SK-N-SH treated with all-trans-retinoic acid at 6 μM for 48 hours (cell line): ENCODE measurements around the gene TRAIP.

Source experiments
- ATAC-seq: fragments of 200-7000 bp; cut with Tn5 transposase; 3 replicates; pipeline ENCODE4 v1.9.1; 2020; ENCODE audit warnings: mild to moderate bottlenecking, moderate library complexity
- CSDC2 ChIP-seq: fragments of 250-450 bp; sonication (Bioruptor Pico); IDR thresholded peaks from 2 replicates; pipeline ENCODE4 v1.5.0; 2020; ENCODE audit warnings: mild to moderate bottlenecking, moderate library complexity
- ESRRG ChIP-seq: fragments of 250-450 bp; sonication (Bioruptor Pico); IDR thresholded peaks from 2 replicates; pipeline ENCODE4 v1.6.1; 2021; ENCODE audit warnings: mild to moderate bottlenecking
- GLIS3 ChIP-seq: fragments of 250-450 bp; sonication (Bioruptor Pico); IDR thresholded peaks from 2 replicates; pipeline ENCODE4 v1.5.0; 2020; ENCODE audit warnings: mild to moderate bottlenecking, moderate library complexity
- ISL1 ChIP-seq: fragments of 250-450 bp; sonication (Bioruptor Pico); IDR thresholded peaks from 2 replicates; pipeline ENCODE4 v2.1.2; 2022; ENCODE audit warnings: mild to moderate bottlenecking, moderate library complexity
- OSR1 ChIP-seq: fragments of 250-450 bp; sonication (Bioruptor Pico); IDR thresholded peaks from 2 replicates; pipeline ENCODE4 v1.8.0; 2022; ENCODE audit warnings: moderate library complexity, mild to moderate bottlenecking, inconsistent platforms
- PPARA ChIP-seq: fragments of 250-450 bp; sonication (Bioruptor Pico); IDR thresholded peaks from 2 replicates; pipeline ENCODE4 v1.5.0; 2020; ENCODE audit warnings: mild to moderate bottlenecking, borderline replicate concordance
- RARB ChIP-seq: fragments of 250-450 bp; sonication (Bioruptor Pico); IDR thresholded peaks from 2 replicates; pipeline ENCODE4 v1.8.0; 2021; ENCODE audit warnings: mild to moderate bottlenecking, moderate library complexity
- SNAI2 ChIP-seq: fragments of 250-450 bp; sonication (Bioruptor Pico); IDR thresholded peaks from 2 replicates; pipeline ENCODE4 v1.5.0; 2020; ENCODE audit warnings: mild to moderate bottlenecking, moderate library complexity
- TCF4 ChIP-seq: fragments of 250-450 bp; sonication (Bioruptor Pico); IDR thresholded peaks from 2 replicates; pipeline ENCODE4 v1.8.0; 2021; ENCODE audit warnings: mild to moderate bottlenecking, moderate library complexity, borderline replicate concordance
- TOX ChIP-seq: fragments of 250-450 bp; sonication (Bioruptor Pico); IDR thresholded peaks from 2 replicates; pipeline ENCODE4 v1.8.0; 2021; ENCODE audit warnings: mild to moderate bottlenecking, moderate library complexity, borderline replicate concordance
- ZFP30 ChIP-seq: fragments of 450-650 bp; formaldehyde crosslinking; IDR thresholded peaks from 2 replicates; pipeline ENCODE4 v1.5.0; 2022; ENCODE audit warnings: mild to moderate bottlenecking, moderate library complexity
- ZNF565 ChIP-seq: fragments of 450-650 bp; formaldehyde crosslinking; conservative IDR thresholded peaks from 2 replicates; pipeline ENCODE4 v1.5.0; 2020; ENCODE audit warnings: low read depth, mild to moderate bottlenecking, moderate library complexity
- ZNF8 ChIP-seq: fragments of 450-650 bp; formaldehyde crosslinking; IDR thresholded peaks from 2 replicates; pipeline ENCODE4 v1.5.0; 2020; ENCODE audit warnings: mild to moderate bottlenecking, moderate library complexity
- TF ChIP-seq, protein P1 (sequence below): fragments of 250-450 bp; sonication (Bioruptor Pico); IDR thresholded peaks from 2 replicates; pipeline ENCODE4 v1.5.1; 2021; ENCODE audit warnings: mild to moderate bottlenecking, moderate library complexity
- TF ChIP-seq, protein P2 (sequence below): fragments of 250-450 bp; sonication (Bioruptor Pico); IDR thresholded peaks from 2 replicates; pipeline ENCODE4 v1.8.0; 2021; ENCODE audit warnings: low read depth, mild to moderate bottlenecking, moderate library complexity, borderline replicate concordance
- TF ChIP-seq, protein P3 (sequence below): fragments of 250-450 bp; sonication (Bioruptor Pico); IDR thresholded peaks from 2 replicates; pipeline ENCODE4 v1.5.0; 2020; ENCODE audit warnings: mild to moderate bottlenecking, moderate library complexity
- TF ChIP-seq, protein P4 (sequence below): fragments of 250-450 bp; sonication (Bioruptor Pico); IDR thresholded peaks from 2 replicates; pipeline ENCODE4 v1.5.1; 2020; ENCODE audit warnings: low read depth, mild to moderate bottlenecking, moderate library complexity
- TF ChIP-seq, protein P5 (sequence below): fragments of 250-450 bp; sonication (Bioruptor Pico); IDR thresholded peaks from 2 replicates; pipeline ENCODE4 v1.8.0; 2020; ENCODE audit warnings: mild to moderate bottlenecking, moderate library complexity, borderline replicate concordance

TRAIP gene

DNA sequence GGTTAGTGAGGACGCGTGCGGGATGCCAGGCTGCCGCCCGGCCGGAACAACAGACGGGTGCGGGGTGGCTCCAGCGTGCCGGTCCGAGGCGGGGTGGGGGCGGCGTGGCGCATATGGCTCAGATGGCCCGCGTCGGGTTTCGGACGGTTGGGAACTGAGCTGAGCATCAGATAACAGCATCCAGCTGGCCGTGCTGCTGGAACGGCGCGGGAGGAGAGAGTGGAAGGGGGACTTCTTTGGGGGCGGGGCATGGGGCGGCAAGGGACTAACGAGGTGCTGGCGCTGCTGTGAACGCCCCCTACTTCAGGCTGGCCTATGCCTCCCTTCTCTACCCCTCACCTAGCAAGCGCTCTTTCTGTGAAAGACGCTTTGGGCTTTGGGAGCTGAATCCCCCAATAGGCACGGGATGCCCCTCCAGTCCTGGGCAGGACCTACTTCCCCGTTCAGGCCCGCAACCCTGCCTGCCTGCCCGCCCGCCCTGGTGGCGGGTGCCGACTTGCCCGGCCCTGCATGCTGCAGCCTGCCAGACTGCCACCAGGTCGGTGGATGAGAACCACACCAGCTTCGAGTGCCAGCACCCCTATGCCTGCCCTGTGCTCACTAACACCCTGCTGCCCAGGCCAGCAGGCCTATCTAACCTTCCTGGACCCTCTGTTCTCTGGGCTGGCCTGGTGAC is 52.8 kb downstream of the TRAIP start (continued):
- TF ChIP-seq, protein P1, sequence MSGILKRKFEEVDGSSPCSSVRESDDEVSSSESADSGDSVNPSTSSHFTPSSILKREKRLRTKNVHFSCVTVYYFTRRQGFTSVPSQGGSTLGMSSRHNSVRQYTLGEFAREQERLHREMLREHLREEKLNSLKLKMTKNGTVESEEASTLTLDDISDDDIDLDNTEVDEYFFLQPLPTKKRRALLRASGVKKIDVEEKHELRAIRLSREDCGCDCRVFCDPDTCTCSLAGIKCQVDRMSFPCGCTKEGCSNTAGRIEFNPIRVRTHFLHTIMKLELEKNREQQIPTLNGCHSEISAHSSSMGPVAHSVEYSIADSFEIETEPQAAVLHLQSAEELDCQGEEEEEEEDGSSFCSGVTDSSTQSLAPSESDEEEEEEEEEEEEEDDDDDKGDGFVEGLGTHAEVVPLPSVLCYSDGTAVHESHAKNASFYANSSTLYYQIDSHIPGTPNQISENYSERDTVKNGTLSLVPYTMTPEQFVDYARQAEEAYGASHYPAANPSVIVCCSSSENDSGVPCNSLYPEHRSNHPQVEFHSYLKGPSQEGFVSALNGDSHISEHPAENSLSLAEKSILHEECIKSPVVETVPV (CRISPR knock-in tag), result no peak

DNA sequence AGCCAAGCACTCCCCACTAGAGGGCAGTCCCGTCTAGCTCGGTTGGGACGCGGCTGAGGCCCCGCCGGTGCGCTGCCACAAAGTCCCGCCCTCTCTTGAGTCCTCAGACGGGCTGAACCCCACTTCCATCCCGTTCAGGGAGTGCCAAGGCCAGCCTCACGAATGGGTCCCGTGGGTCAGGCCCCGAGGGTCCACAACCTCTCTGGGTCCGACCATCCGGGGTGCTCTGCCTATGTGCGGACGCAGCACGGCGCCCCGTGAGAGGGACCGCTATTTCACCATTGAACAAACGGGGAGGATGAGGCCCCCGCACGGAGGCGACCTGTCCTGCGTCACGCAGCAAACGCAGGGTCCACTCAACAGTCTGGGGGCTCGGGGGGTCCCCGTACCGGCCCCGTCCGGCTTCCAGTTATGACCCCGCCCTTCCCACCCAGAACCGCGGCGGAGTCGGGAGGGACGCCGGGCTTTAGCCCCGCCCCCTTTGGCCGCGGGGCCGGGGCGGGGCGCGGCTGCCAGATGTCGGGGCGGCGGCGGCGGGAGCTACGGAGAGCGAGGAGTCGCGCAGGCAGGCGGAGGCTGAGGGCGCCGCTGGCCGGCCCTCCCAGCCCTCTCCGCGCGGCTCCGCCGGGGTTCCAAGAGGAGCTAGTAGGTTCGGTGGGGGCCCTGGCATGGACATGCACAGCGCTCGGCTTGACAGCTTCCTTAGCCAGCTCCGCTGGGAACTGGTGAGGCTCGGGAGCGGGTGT is 53.5 kb downstream of the TRAIP start, which contains the start of gene INKA1:
Gene INKA1 (plus strand): TSS at position 543 of the 746 bp plus-strand sequence. CDS start 132 bp downstream, at position 675.
- TF ChIP-seq, protein P2, sequence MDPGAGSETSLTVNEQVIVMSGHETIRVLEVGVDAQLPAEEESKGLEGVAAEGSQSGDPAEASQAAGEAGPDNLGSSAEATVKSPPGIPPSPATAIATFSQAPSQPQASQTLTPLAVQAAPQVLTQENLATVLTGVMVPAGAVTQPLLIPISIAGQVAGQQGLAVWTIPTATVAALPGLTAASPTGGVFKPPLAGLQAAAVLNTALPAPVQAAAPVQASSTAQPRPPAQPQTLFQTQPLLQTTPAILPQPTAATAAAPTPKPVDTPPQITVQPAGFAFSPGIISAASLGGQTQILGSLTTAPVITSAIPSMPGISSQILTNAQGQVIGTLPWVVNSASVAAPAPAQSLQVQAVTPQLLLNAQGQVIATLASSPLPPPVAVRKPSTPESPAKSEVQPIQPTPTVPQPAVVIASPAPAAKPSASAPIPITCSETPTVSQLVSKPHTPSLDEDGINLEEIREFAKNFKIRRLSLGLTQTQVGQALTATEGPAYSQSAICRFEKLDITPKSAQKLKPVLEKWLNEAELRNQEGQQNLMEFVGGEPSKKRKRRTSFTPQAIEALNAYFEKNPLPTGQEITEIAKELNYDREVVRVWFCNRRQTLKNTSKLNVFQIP (CRISPR knock-in tag), result 0 out of 2 replicates have a peak, but pooled peaks have one; percentile 61
- TF ChIP-seq CSDC2 (no peak), GLIS3 (CRISPR knock-in tag) (no peak)
- ATAC-seq, result peak; percentile 79

DNA sequence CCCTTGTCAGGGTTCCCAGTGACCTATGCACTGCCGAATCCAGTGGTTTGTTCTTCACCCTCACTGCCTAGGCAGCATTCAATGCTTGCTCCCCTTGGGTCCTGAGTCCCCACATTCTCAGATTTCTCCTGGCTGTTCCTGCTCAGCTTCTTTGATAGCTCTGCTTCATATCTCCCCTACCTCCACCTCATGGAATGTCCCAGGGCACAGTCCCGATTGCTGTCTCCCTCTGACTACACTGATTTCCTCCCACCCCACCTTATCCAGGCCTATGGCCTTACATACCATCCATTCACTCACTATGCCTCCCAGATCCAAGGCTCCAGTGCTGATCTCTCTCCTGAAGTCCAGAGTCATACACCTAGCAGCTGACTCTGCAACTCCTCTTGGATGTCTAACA is 55.2 kb downstream of the TRAIP start:
- TF ChIP-seq TOX (no peak), SNAI2 (CRISPR knock-in tag) (no peak), ZNF8 (CRISPR knock-in tag) (no peak), CSDC2 (no peak), GLIS3 (CRISPR knock-in tag) (no peak), ZNF565 (CRISPR knock-in tag) (no peak), TCF4 (CRISPR knock-in tag) (no peak), ESRRG (CRISPR knock-in tag) (no peak), PPARA (no peak), ISL1 (CRISPR knock-in tag) (no peak), ZFP30 (CRISPR knock-in tag) (no peak), RARB (CRISPR knock-in tag) (no peak), OSR1 (CRISPR knock-in tag) (no peak)
- TF ChIP-seq, protein P3, sequence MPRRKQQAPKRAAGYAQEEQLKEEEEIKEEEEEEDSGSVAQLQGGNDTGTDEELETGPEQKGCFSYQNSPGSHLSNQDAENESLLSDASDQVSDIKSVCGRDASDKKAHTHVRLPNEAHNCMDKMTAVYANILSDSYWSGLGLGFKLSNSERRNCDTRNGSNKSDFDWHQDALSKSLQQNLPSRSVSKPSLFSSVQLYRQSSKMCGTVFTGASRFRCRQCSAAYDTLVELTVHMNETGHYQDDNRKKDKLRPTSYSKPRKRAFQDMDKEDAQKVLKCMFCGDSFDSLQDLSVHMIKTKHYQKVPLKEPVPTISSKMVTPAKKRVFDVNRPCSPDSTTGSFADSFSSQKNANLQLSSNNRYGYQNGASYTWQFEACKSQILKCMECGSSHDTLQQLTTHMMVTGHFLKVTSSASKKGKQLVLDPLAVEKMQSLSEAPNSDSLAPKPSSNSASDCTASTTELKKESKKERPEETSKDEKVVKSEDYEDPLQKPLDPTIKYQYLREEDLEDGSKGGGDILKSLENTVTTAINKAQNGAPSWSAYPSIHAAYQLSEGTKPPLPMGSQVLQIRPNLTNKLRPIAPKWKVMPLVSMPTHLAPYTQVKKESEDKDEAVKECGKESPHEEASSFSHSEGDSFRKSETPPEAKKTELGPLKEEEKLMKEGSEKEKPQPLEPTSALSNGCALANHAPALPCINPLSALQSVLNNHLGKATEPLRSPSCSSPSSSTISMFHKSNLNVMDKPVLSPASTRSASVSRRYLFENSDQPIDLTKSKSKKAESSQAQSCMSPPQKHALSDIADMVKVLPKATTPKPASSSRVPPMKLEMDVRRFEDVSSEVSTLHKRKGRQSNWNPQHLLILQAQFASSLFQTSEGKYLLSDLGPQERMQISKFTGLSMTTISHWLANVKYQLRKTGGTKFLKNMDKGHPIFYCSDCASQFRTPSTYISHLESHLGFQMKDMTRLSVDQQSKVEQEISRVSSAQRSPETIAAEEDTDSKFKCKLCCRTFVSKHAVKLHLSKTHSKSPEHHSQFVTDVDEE (CRISPR knock-in tag), result no peak
- TF ChIP-seq, protein P4, sequence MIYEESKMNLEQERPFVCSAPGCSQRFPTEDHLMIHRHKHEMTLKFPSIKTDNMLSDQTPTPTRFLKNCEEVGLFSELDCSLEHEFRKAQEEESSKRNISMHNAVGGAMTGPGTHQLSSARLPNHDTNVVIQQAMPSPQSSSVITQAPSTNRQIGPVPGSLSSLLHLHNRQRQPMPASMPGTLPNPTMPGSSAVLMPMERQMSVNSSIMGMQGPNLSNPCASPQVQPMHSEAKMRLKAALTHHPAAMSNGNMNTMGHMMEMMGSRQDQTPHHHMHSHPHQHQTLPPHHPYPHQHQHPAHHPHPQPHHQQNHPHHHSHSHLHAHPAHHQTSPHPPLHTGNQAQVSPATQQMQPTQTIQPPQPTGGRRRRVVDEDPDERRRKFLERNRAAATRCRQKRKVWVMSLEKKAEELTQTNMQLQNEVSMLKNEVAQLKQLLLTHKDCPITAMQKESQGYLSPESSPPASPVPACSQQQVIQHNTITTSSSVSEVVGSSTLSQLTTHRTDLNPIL, result no peak
- TF ChIP-seq, protein P5, sequence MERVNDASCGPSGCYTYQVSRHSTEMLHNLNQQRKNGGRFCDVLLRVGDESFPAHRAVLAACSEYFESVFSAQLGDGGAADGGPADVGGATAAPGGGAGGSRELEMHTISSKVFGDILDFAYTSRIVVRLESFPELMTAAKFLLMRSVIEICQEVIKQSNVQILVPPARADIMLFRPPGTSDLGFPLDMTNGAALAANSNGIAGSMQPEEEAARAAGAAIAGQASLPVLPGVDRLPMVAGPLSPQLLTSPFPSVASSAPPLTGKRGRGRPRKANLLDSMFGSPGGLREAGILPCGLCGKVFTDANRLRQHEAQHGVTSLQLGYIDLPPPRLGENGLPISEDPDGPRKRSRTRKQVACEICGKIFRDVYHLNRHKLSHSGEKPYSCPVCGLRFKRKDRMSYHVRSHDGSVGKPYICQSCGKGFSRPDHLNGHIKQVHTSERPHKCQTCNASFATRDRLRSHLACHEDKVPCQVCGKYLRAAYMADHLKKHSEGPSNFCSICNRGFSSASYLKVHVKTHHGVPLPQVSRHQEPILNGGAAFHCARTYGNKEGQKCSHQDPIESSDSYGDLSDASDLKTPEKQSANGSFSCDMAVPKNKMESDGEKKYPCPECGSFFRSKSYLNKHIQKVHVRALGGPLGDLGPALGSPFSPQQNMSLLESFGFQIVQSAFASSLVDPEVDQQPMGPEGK (CRISPR knock-in tag), result no peak
- TF ChIP-seq, protein P2 (CRISPR knock-in tag), result no peak
- TF ChIP-seq, all 23 proteins: peak for 0
- ATAC-seq, result no peak
